NCI-H1048 (cell line): ENCODE data around the gene PVALB.

ENCODE experiments used
- DNase-seq: peaks from one replicate; lab custom pipeline; 2025; lab: John Stamatoyannopoulos, UW

Gene PVALB

GRCh38 chr22:36846949-36847348 lies 30.1 kb upstream of the PVALB start:
- DNase-seq, result no peak

GRCh38 chr22:36846271-36846670 lies 29.4 kb upstream of the PVALB start:
- no peak for DNase-seq

GRCh38 chr22:36840106-36840505 lies 23.3 kb upstream of the PVALB start:
- DNase-seq, result no peak

- DNase-seq, result no peak
Measured at GRCh38 chr22:36839356-36840073, 22.7 kb upstream of the PVALB start.

GRCh38 chr22:36838119-36839030 lies 21.5 kb upstream of the PVALB start:
- DNase-seq, result no peak

- no peak for DNase-seq
Measured at GRCh38 chr22:36835903-36836302, 19.1 kb upstream of the PVALB start.

- no peak for DNase-seq
Measured at GRCh38 chr22:36833073-36833472, 16.2 kb upstream of the PVALB start.

- DNase-seq, result no peak
Measured at GRCh38 chr22:36831717-36832116, 14.9 kb upstream of the PVALB start.

- no peak for DNase-seq
Measured at GRCh38 chr22:36831206-36831605, 14.4 kb upstream of the PVALB start.

GRCh38 chr22:36830601-36831000 lies 13.8 kb upstream of the PVALB start:
- DNase-seq, result no peak

GRCh38 chr22:36829370-36830002 lies 12.7 kb upstream of the PVALB start:
- DNase-seq, result no peak

- DNase-seq, result no peak
Measured at GRCh38 chr22:36828815-36829214, 12.0 kb upstream of the PVALB start.

GRCh38 chr22:36826262-36826661 lies 9.4 kb upstream of the PVALB start:
- DNase-seq, result no peak

- DNase-seq, result no peak
Measured at GRCh38 chr22:36824655-36825054, 7.8 kb upstream of the PVALB start.

- DNase-seq, result no peak
Measured at GRCh38 chr22:36823186-36823839, 6.5 kb upstream of the PVALB start.

- no peak for DNase-seq
Measured at GRCh38 chr22:36822581-36822980, 5.7 kb upstream of the PVALB start.

- no peak for DNase-seq
Measured at GRCh38 chr22:36819112-36819511, 2.3 kb upstream of the PVALB start.

GRCh38 chr22:36818010-36818642 lies 1.3 kb upstream of the PVALB start:
- DNase-seq, result no peak

- no peak for DNase-seq
Measured at GRCh38 chr22:36817525-36817848, 652 bp upstream of the PVALB start.

GRCh38 chr22:36816339-36816635 lies 548 bp downstream of the PVALB start:
- DNase-seq, result no peak

- DNase-seq, result no peak
Measured at GRCh38 chr22:36815558-36816338, 1.1 kb downstream of the PVALB start.
